ENCODE data around the gene AP2A1. TPM values are rescaled to one million over a fixed set of nuclear protein-coding genes. Genes with fewer than 3 reads are reported as not detected.
A peak's percentile ranks its signal among the peaks of the same experiment; 100 is the strongest.

Gene AP2A1
- total and polyA plus RNA-seq, 3 donors from 2014 or later = 226 to 358 (median 301) TPM

GRCh38 chr19:49792829-49793560 lies 26.2 kb downstream of the AP2A1 start:
- no peak for DNase-seq
- H3K27ac ChIP-seq = peak overlapping the region; percentile 76 to 83
- H3K27me3 ChIP-seq = no peaks in the 10 kb centered on the region
- intact Hi-C loops (cut with DNase I; ENCODE audit: low total_unique reads) = no loop called here
- no peaks in the 10 kb centered on the region for H3K36me3 ChIP-seq (ENCODE audit: low read depth, missing control alignments)
- peaks cover 36% of the 10 kb centered on the region for H3K4me1 ChIP-seq
- WGBS, 2 donors = 85 to 100% methylated on average over 8 to 22 of the region's 22 CpGs
- H3K9me3 ChIP-seq = no peaks in the 10 kb centered on the region
- TF ChIP-seq POLR2A (IDR thresholded peaks at IDR 0.05) = no peak
- no peak overlapping the region for H3K4me3 ChIP-seq

DNA sequence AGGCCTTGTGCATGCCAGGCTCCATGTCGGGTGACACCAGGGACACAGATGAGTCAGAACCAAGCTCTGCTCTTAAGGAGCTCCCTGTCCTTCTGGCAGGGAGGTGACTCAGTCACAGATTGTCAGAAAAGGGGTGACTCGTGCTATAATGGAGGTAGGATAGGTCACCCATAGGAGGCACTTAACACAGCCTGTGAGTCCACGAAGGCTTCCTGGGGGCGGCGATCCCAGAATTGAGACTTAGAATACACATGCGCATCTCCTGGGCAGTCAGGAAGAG lies 26.7 kb downstream of the AP2A1 start:
- H3K27ac ChIP-seq = no peak overlapping the region
- H3K9me3 ChIP-seq = no peaks in the 10 kb centered on the region
- no peaks in the 10 kb centered on the region for H3K27me3 ChIP-seq
- DNase-seq = no peak
- no peak for TF ChIP-seq POLR2A (IDR thresholded peaks at IDR 0.05)
- no peak for TF ChIP-seq CTCF (IDR thresholded peaks at IDR 0.05)
- H3K4me3 ChIP-seq = no peak overlapping the region
- H3K4me1 ChIP-seq = peaks cover 31% of the 10 kb centered on the region
- WGBS, 2 donors = 91 to 92% methylated on average over 6 of the region's 6 CpGs
- no peaks in the 10 kb centered on the region for H3K36me3 ChIP-seq (ENCODE audit: low read depth, missing control alignments)
- intact Hi-C loops (cut with DNase I; ENCODE audit: low total_unique reads) = no loop called here

- Histone ChIP-seq H3K4me1 (peaks cover 12% of the 10 kb centered on the region), H3K9me3 (no peaks in the 10 kb centered on the region), H3K36me3 (ENCODE audit: low read depth, missing control alignments) (no peaks in the 10 kb centered on the region), H3K27me3 (no peaks in the 10 kb centered on the region), H3K27ac (no peak overlapping the region), H3K4me3 (no peak overlapping the region)
- intact Hi-C loops (cut with DNase I; ENCODE audit: low total_unique reads) = no loop called here
- 89 to 90% methylated on average over 20 of the region's 20 CpGs for WGBS, 2 donors
- DNase-seq = no peak
- TF ChIP-seq CTCF (IDR thresholded peaks at IDR 0.05) = no peak
Observed at GRCh38 chr19:49795615-49796014, 28.8 kb downstream of the AP2A1 start.

GRCh38 chr19:49798574-49798973 lies 31.8 kb downstream of the AP2A1 start:
- 83 to 93% methylated on average over 11 of the region's 11 CpGs for WGBS, 2 donors
- TF ChIP-seq CTCF (IDR thresholded peaks at IDR 0.05) = no peak
- TF ChIP-seq POLR2A (IDR thresholded peaks at IDR 0.05) = no peak
- Histone ChIP-seq H3K36me3 (ENCODE audit: low read depth, missing control alignments) (no peaks in the 10 kb centered on the region), H3K27me3 (no peaks in the 10 kb centered on the region), H3K4me1 (peaks cover 18% of the 10 kb centered on the region), H3K9me3 (no peaks in the 10 kb centered on the region), H3K4me3 (no peak overlapping the region), H3K27ac (no peak overlapping the region)
- intact Hi-C loops (cut with DNase I; ENCODE audit: low total_unique reads) = no loop called here
- no peak for DNase-seq

- Histone ChIP-seq H3K4me3 (no peak overlapping the region), H3K4me1 (peaks cover 18% of the 10 kb centered on the region), H3K36me3 (ENCODE audit: low read depth, missing control alignments) (no peaks in the 10 kb centered on the region), H3K27me3 (no peaks in the 10 kb centered on the region), H3K27ac (no peak overlapping the region), H3K9me3 (no peaks in the 10 kb centered on the region)
- WGBS, 2 donors = 93 to 95% methylated on average over 26 to 28 of the region's 28 CpGs
- no peak for TF ChIP-seq CTCF (IDR thresholded peaks at IDR 0.05)
- TF ChIP-seq POLR2A (IDR thresholded peaks at IDR 0.05) = no peak
- intact Hi-C loops (cut with DNase I; ENCODE audit: low total_unique reads) = no loop called here
- DNase-seq = no peak
Observed at GRCh38 chr19:49799271-49799797, 32.5 kb downstream of the AP2A1 start.
